H1 (cell line): Measurements from ENCODE around the gene TEX51. TPM values are rescaled to one million over a fixed set of nuclear protein-coding genes. Genes with fewer than 3 reads are reported as not detected.
A peak's percentile ranks its signal among the peaks of the same experiment; 100 is the strongest.

Source experiments
- CTCF ChIA-PET: fragments of 300-600 bp; sonication (Branson Sonifier 250); formaldehyde crosslinking; loops from one replicate; lab custom pipeline; 2021; ENCODE audit not compliant: partially characterized antibody; lab: Charles Lee
- POLR2A ChIA-PET: fragments of 300-600 bp; sonication (Branson Sonifier 250); formaldehyde crosslinking; loops from one replicate; lab custom pipeline; 2021; ENCODE audit warnings: inconsistent platforms; ENCODE audit not compliant: partially characterized antibody; lab: Charles Lee
- DNase-seq, 2 experiments: peaks; one replicate each; pipeline versions ENCODE4 v3.0.0 to v3.0.0-alpha.2; 2010 to 2022; ENCODE audit warnings: low spot score in 2 of 2, low read depth in 1 of 2, mixed read lengths in 1 of 2
- FAIRE-seq: peaks from 2 replicates; lab custom pipeline; 2011; peaks lifted over from hg19 to GRCh38; lab: Jason Lieb, UNC
- H2AFZ ChIP-seq: 2 replicates; pipeline ENCODE4 v1.8.1; 2012; ENCODE audit warnings: low read length, inconsistent platforms
- H2AK5ac ChIP-seq: 2 replicates; pipeline ENCODE4 v1.6.1; 2013; ENCODE audit warnings: low read depth, low read length
- H2BK120ac ChIP-seq: replicated peaks from 2 replicates; pipeline ENCODE3; 2013; ENCODE audit warnings: low read depth, low read length, inconsistent platforms
- H2BK12ac ChIP-seq: 2 replicates; pipeline ENCODE4 v1.6.1; 2013; ENCODE audit warnings: low read depth, low read length
- H2BK15ac ChIP-seq: 2 replicates; pipeline ENCODE4 v1.6.1; 2013; ENCODE audit warnings: low read length
- H2BK20ac ChIP-seq: 2 replicates; pipeline ENCODE4 v1.6.1; 2013; ENCODE audit warnings: low read length
- H2BK5ac ChIP-seq: 2 replicates; pipeline ENCODE4 v1.6.1; 2013; ENCODE audit warnings: low read depth, low read length
- H3K14ac ChIP-seq: 2 replicates; pipeline ENCODE4 v1.6.1; 2013; ENCODE audit warnings: inconsistent platforms; ENCODE audit not compliant: insufficient read length
- H3K18ac ChIP-seq: 2 replicates; pipeline ENCODE4 v1.6.1; 2013; ENCODE audit warnings: low read length; ENCODE audit errors: extremely low read depth
- H3K23ac ChIP-seq: 2 replicates; pipeline ENCODE4 v1.6.1; 2013; ENCODE audit warnings: inconsistent platforms; ENCODE audit not compliant: insufficient read length
- H3K23me2 ChIP-seq: 2 replicates; pipeline ENCODE4 v1.6.1; 2013; ENCODE audit warnings: low read depth, low read length
- H3K27ac ChIP-seq: 2 replicates; pipeline ENCODE4 v1.6.1; 2011; ENCODE audit warnings: low read depth, low read length, inconsistent platforms
- H3K27me3 ChIP-seq, 4 experiments: replicated peaks in 1 of 4; 1 replicate in 1 of 4; 2 replicates in 3 of 4; pipeline versions ENCODE4 v1.6.1 to v1.8.1; 2011 to 2013; ENCODE audit warnings: low read length in 3 of 4, mild to moderate bottlenecking in 3 of 4, inconsistent platforms in 2 of 4, mixed read lengths in 2 of 4, moderate library complexity in 1 of 4; ENCODE audit not compliant: control insufficient read depth in 3 of 4, insufficient read depth in 3 of 4; ENCODE audit errors: extremely low read depth in 1 of 4
- H3K36me3 ChIP-seq, 4 experiments: 2 replicates each; pipeline versions ENCODE4 v1.6.1 to v1.8.1; 2011 to 2013; ENCODE audit warnings: mild to moderate bottlenecking in 4 of 4, low read length in 3 of 4, moderate library complexity in 2 of 4, control low read depth in 1 of 4, inconsistent platforms in 1 of 4; ENCODE audit not compliant: insufficient read depth in 4 of 4, control insufficient read depth in 2 of 4
- H3K4ac ChIP-seq: replicated peaks from 2 replicates; pipeline ENCODE3; 2013; ENCODE audit warnings: low read length, low read depth, mixed read lengths, inconsistent platforms; ENCODE audit not compliant: insufficient read length
- H3K4me1 ChIP-seq, 4 experiments: replicated peaks in 1 of 4; 1 replicate in 1 of 4; 2 replicates in 3 of 4; pipeline versions ENCODE4 v1.6.1 to v1.8.1; 2011 to 2013; ENCODE audit warnings: low read length in 3 of 4, inconsistent platforms in 2 of 4, mixed read lengths in 1 of 4; ENCODE audit not compliant: insufficient read depth in 4 of 4, control insufficient read depth in 3 of 4
- H3K4me2 ChIP-seq, 2 experiments: 2 replicates each; pipeline versions ENCODE4 v1.6.1 to v1.8.1; 2011 to 2013; ENCODE audit warnings: low read depth in 2 of 2, low read length in 2 of 2, control low read depth in 1 of 2, inconsistent platforms in 1 of 2, mild to moderate bottlenecking in 1 of 2; ENCODE audit not compliant: insufficient read depth in 1 of 2
- H3K4me3 ChIP-seq, 4 experiments: fragments of 200-600, 300-600 bp in 1 of 4; sonication (generic), shearing (Covaris generic), sonication (Bioruptor Twin) in 1 of 4; 2 replicates each; pipeline versions ENCODE4 v1.5.1 to v1.8.1; 2011 to 2016; ENCODE audit warnings: low read length in 4 of 4, low read depth in 3 of 4, control low read depth in 2 of 4, inconsistent platforms in 2 of 4, mild to moderate bottlenecking in 2 of 4, mixed read lengths in 1 of 4, moderate library complexity in 1 of 4; ENCODE audit not compliant: insufficient read depth in 2 of 4; ENCODE audit errors: extremely low read depth in 1 of 4
- H3K56ac ChIP-seq: replicated peaks from 2 replicates; pipeline ENCODE3; 2013; ENCODE audit warnings: low read depth, mild to moderate bottlenecking, mixed read lengths, low read length, inconsistent platforms; ENCODE audit not compliant: insufficient read length
- H3K79me1 ChIP-seq: 2 replicates; pipeline ENCODE4 v1.6.1; 2013; ENCODE audit warnings: low read depth, low read length, control low read depth
- H3K79me2 ChIP-seq, 2 experiments: 2 replicates each; pipeline versions ENCODE4 v1.6.1 to v1.8.1; 2012 to 2013; ENCODE audit warnings: low read length in 2 of 2, mild to moderate bottlenecking in 2 of 2, inconsistent platforms in 1 of 2; ENCODE audit not compliant: insufficient read depth in 2 of 2, control insufficient read depth in 1 of 2
- H3K9ac ChIP-seq, 4 experiments: replicated peaks in 1 of 4; 1 replicate in 1 of 4; 2 replicates in 3 of 4; pipeline versions ENCODE4 v1.6.1 to v1.8.1; 2011 to 2013; ENCODE audit warnings: low read depth in 3 of 4, low read length in 3 of 4, control low read depth in 2 of 4, mild to moderate bottlenecking in 2 of 4, moderate library complexity in 2 of 4, inconsistent platforms in 1 of 4; ENCODE audit errors: extremely low read depth in 1 of 4
- H3K9me3 ChIP-seq, 2 experiments: 2 replicates each; pipeline versions ENCODE4 v1.6.1 to v1.8.1; 2012 to 2013; ENCODE audit warnings: mild to moderate bottlenecking in 2 of 2, moderate library complexity in 2 of 2, control low read depth in 1 of 2, inconsistent platforms in 1 of 2, low read depth in 1 of 2, low read length in 1 of 2, mixed read lengths in 1 of 2; ENCODE audit not compliant: insufficient read depth in 2 of 2
- H4K20me1 ChIP-seq, 2 experiments: replicated peaks in 1 of 2; 2 replicates each; pipeline versions ENCODE3 to v1.8.1; 2011 to 2013; ENCODE audit warnings: inconsistent platforms in 2 of 2, low read length in 2 of 2, mild to moderate bottlenecking in 1 of 2; ENCODE audit not compliant: insufficient read depth in 2 of 2, control insufficient read depth in 1 of 2
- H4K5ac ChIP-seq: 2 replicates; pipeline ENCODE4 v1.6.1; 2013; ENCODE audit warnings: low read length, low read depth, mixed read lengths, inconsistent platforms; ENCODE audit not compliant: insufficient read length
- H4K8ac ChIP-seq: 2 replicates; pipeline ENCODE4 v1.8.0; 2013; ENCODE audit warnings: mild to moderate bottlenecking, moderate library complexity, low read length, inconsistent platforms; ENCODE audit not compliant: insufficient read depth; ENCODE audit errors: extremely low read depth
- H4K91ac ChIP-seq: replicated peaks from 2 replicates; pipeline ENCODE3; 2013; ENCODE audit warnings: low read length, mixed read lengths, inconsistent platforms; ENCODE audit not compliant: insufficient read length
- CBX5 ChIP-seq: fragments of 300-800, 300-1000 bp; sonication (generic); IDR thresholded peaks from 2 replicates; pipeline ENCODE4 v1.7.1; 2016; ENCODE audit warnings: antibody characterized with exemption, low read length, low read depth
- PHF8 ChIP-seq: fragments of 200-600 bp; sonication (generic); conservative IDR thresholded peaks from 2 replicates; pipeline ENCODE4 v1.7.1; 2012; ENCODE audit warnings: low read depth, mild to moderate bottlenecking, inconsistent platforms, low read length, moderate library complexity
- RAD21 ChIP-seq, 2 experiments: IDR thresholded peaks in 1 of 2; conservative IDR thresholded peaks in 1 of 2; 2 replicates each; pipeline ENCODE4 v1.6.1; 2011; ENCODE audit warnings: low read depth in 2 of 2, low read length in 2 of 2, improper control_type of control experiment in 1 of 2, inconsistent platforms in 1 of 2, mild to moderate bottlenecking in 1 of 2, moderate library complexity in 1 of 2
- SRF ChIP-seq: IDR thresholded peaks from 2 replicates; pipeline ENCODE4 v1.6.1; 2011; ENCODE audit warnings: mild to moderate bottlenecking, low read depth, low read length, moderate library complexity
- WGBS, 2 experiments: shearing (Covaris generic) in 1 of 2; methylation state at CpG; one replicate each; pipeline versions ENCODE4 v1.1.6 to v1.1.7; 2013 to 2015; ENCODE audit warnings: low lambda C conversion rate in 2 of 2, mixed read lengths in 2 of 2, inconsistent platforms in 1 of 2, low coverage in 1 of 2, missing lambda C conversion rate in 1 of 2; ENCODE audit not compliant: insufficient replicate concordance in 2 of 2, insufficient coverage in 1 of 2, insufficient read length in 1 of 2; ENCODE audit errors: extremely low coverage in 1 of 2, missing lambda C conversion rate in 1 of 2; 5-methylcytosine and 5-hydroxymethylcytosine counted together
- polyA plus RNA-seq, 7 experiments: library from polyadenylated mRNA; depleted of rRNA in 3 of 7; stranded (reverse) in 5 of 7; unstranded in 2 of 7; fragments of >200 nt in 5 of 7; fragments of 200-250 nt in 2 of 7; gene quantifications; 1 replicate in 5 of 7; 2 replicates in 1 of 7; 4 replicates in 1 of 7; pipeline versions ENCODE4 v1.2.1 to v1.2.3, GENCODE V29; 2011 to 2013; ENCODE audit warnings: missing spikeins in 2 of 7, mixed read lengths in 2 of 7
- total RNA-seq: library from RNA; stranded (reverse); fragmentation: NEBNext Ultra II Directional; extraction: Animal tissue kit (Norgen Biotek cat#: 25700); gene quantifications from 2 replicates; pipeline ENCODE4 v1.2.1, GENCODE V29; 2021

Gene TEX51
- total and polyA plus RNA-seq, 2 of the 8 experiments (the other 6 are each of a cell fraction or from before 2014, with no cell fraction given) = not detected

DNA sequence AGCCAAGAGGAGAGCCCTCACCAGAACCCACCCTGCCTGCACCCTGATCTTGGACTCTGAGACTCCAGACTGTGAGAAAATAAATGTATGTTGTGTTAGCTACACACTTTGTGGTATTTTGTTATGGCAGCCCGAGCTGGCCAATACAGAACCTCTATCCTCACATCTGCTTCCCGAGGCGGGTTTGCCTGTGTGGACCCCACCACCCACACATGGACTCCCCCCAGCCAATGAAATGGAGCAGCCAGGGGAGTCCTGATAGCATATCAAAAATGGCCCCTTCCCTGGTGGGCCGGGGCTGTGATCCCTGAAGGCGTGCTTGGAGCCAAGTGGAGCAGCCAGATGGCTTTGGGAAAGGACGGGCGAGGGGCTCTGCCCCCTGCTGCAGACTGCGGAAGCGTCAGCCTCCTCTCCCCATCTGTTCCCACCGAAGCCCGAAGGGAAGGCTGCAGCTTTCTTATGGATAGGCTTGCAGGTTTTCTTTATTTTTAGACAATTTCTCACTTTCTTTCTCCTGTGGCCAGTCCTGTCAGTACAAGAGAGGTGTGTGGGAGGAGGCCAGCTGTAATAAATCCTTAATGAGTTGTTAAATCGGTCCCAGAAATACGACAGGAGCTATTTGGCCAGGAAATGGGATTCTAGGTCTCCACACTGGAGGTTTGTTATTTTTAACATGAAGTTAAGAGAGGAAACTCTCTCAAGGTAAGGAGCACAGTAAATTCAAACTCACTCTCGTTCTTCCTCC is 34.4 kb downstream of the TEX51 start:
- peaks cover 0 to 6% (median 1%) of the 10 kb centered on the region in 4 experiments; a peak in 2 of 7 replicates for H3K4me1 ChIP-seq
- POLR2A ChIA-PET = no interaction called here

More for the DNA sequence above, 34.4 kb downstream of the TEX51 start:
- CTCF ChIA-PET = interaction anchor here (0.8 to 2.0 kb wide), 8 partner anchors 9 to 289 kb away, joined by 3 to 8 read pairs (median 4); no protein-coding TSS in a partner anchor
- Histone ChIP-seq H2BK5ac (no peak overlapping the region), H3K27me3 (peaks cover 0 to 9% (median 5%) of the 10 kb centered on the region in 4 experiments; a peak in 6 of 7 replicates), H3K27ac (no peak overlapping the region), H4K8ac (no peak overlapping the region), H3K14ac (no peak overlapping the region), H2AK5ac (no peak overlapping the region), H3K36me3 (no peaks in the 10 kb centered on the region), H3K79me1 (no peaks in the 10 kb centered on the region), H3K4me3 (no peak overlapping the region), H3K4ac (no peak overlapping the region), H3K79me2 (no peaks in the 10 kb centered on the region), H3K9me3 (no peaks in the 10 kb centered on the region), H4K5ac (no peak overlapping the region), H3K23ac (no peak overlapping the region), H2BK120ac (no peak overlapping the region), H3K18ac (no peak overlapping the region), H3K4me2 (no peak overlapping the region), H2BK15ac (no peak overlapping the region), H4K91ac (no peak overlapping the region), H2BK20ac (no peak overlapping the region), H3K9ac (no peak overlapping the region), H2BK12ac (no peak overlapping the region), H3K56ac (no peak overlapping the region), H3K23me2 (no peaks in the 10 kb centered on the region), H4K20me1 (no peaks in the 10 kb centered on the region), H2AFZ (no peak overlapping the region)
- FAIRE-seq = no peak
- TF ChIP-seq CBX5 (no peak), RAD21 (IDR thresholded peaks at IDR 0.05 in 1 of 2, conservative IDR thresholded peaks at IDR 0.05 in 1 of 2; ENCODE audit: low read depth in 2 of 2, low read length in 2 of 2) (0 out of 4 replicates have a peak, but pooled peaks of 1 of the 2 experiments have one; percentile 11), SRF (no peak), PHF8 (no peak)
- 86% methylated on average over 14 of the region's 14 CpGs; no CpG with 5 or more reads in 1 of the 2 experiments for whole genome bisulfite sequencing, 2 experiments
- peak in 1 of 2 experiments; percentile 43 for DNase-seq
